RCC 7860 (cell line): ENCODE data around the gene FBXL7.
A peak's percentile ranks its signal among the peaks of the same experiment; 100 is the strongest.

Source experiments
- DNase-seq: peaks from one replicate; pipeline ENCODE4 v3.0.0-alpha.2; 2015; ENCODE audit warnings: low spot score
- FAIRE-seq: peaks from 2 replicates; lab custom pipeline; 2012; peaks lifted over from hg19 to GRCh38; lab: Jason Lieb, UNC

FBXL7 gene

GRCh38 chr5:15702102-15702501 lies 202.1 kb downstream of the FBXL7 start:
- FAIRE-seq (peak; percentile 89), DNase-seq (peak; percentile 80)

- no peak for FAIRE-seq
- no peak for DNase-seq
These were observed 203.9 kb downstream of the FBXL7 start for GRCh38 chr5:15703901-15704300.

GRCh38 chr5:15704397-15704947 lies 204.5 kb downstream of the FBXL7 start:
- DNase-seq (no peak), FAIRE-seq (no peak)

- DNase-seq (no peak), FAIRE-seq (no peak)
These were observed 207.7 kb downstream of the FBXL7 start for GRCh38 chr5:15707631-15708030.

- FAIRE-seq (no peak), DNase-seq (no peak)
These were observed 211.9 kb downstream of the FBXL7 start for GRCh38 chr5:15711892-15712291.

GRCh38 chr5:15715535-15715934 lies 215.6 kb downstream of the FBXL7 start:
- FAIRE-seq = no peak
- no peak for DNase-seq

GRCh38 chr5:15715967-15716366 lies 216.0 kb downstream of the FBXL7 start:
- no peak for DNase-seq
- no peak for FAIRE-seq

- DNase-seq (no peak), FAIRE-seq (peak; percentile 42)
These were observed 217.0 kb downstream of the FBXL7 start for GRCh38 chr5:15717001-15717400.

DNA sequence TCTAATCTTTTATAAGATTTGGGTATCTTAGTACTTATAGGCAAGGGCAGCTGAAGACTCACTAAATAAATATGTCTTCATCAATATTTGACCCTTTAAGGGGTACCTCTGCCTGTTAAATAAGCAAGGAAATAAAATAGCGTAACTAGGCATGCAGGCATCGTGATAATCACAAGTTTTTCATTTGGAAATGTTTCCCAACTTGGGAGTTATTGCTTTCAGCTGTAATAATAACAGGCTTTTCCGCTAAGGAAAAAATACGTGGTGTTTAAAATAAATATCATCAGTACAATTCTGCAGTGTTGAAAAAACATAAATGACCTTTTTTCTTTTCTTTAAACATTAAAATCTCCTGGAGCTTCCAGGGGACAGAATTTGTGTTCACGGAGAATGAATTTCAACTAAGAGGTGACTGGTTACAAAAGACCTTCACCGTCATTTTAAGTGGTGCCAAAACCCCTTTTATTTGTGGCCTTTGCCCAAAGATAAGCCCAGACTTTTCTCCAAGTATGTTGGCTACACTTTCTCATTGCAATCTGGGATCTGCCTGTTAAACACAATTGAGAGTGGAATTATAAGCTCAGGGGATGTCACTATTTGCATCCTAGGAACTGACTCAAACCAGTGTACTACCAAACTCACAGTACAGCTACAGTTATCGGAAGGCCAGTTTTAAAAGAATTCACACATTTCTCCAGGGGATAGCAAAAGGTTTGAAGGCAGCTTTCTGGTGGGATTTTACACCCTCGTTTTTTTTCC lies 218.6 kb downstream of the FBXL7 start:
- FAIRE-seq (no peak), DNase-seq (no peak)

GRCh38 chr5:15719784-15720183 lies 219.8 kb downstream of the FBXL7 start:
- FAIRE-seq = no peak

GRCh38 chr5:15720515-15720914 lies 220.5 kb downstream of the FBXL7 start:
- DNase-seq = no peak
- FAIRE-seq = peak; percentile 72

More at GRCh38 chr5:15719784-15720183, 219.8 kb downstream of the FBXL7 start:
- DNase-seq = no peak

DNA sequence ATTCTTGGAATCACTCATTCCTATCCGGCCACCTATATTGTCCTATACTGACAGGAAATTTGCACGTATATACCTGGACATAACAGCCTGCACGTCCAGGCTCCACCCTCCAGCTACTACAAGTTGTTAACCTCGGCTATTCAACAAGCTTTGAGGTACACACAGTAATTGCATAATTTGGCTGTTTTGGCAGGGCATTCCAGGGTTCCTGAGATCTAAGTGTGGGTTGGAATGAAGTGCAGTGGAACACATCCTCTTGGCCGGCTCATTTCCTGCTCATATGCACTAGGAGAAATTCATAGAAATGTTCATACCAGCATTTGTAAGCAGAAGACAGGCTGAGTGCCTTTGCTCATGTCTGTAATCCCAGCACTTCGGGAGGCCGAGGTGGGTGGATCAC lies 222.3 kb downstream of the FBXL7 start:
- FAIRE-seq (no peak), DNase-seq (no peak)

DNA sequence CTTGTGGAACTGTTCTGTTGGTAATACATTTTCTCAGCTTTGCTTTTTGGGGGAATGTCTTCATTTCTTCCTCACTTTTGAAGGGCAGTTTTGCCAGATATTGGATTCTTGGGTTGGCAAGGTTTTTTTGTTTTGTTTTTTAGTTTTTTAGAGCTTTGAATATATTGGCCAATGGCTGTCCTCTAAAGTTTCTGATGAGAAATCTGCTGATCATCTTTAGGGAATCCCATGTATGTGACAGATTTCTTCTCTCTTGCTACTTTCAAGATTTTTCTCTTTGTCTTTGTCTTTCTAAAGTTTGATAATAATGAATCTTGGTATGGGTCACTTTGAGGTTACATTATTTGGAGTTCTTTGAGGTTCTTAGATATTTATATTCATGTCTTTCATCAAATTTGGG lies 227.4 kb downstream of the FBXL7 start:
- DNase-seq (no peak), FAIRE-seq (no peak)

GRCh38 chr5:15728811-15729210 lies 228.8 kb downstream of the FBXL7 start:
- DNase-seq = no peak
- no peak for FAIRE-seq

GRCh38 chr5:15731699-15732098 lies 231.7 kb downstream of the FBXL7 start:
- no peak for DNase-seq

GRCh38 chr5:15734058-15734457 lies 234.1 kb downstream of the FBXL7 start:
- no peak for FAIRE-seq
- no peak for DNase-seq

More at GRCh38 chr5:15731699-15732098, 231.7 kb downstream of the FBXL7 start:
- no peak for FAIRE-seq

DNA sequence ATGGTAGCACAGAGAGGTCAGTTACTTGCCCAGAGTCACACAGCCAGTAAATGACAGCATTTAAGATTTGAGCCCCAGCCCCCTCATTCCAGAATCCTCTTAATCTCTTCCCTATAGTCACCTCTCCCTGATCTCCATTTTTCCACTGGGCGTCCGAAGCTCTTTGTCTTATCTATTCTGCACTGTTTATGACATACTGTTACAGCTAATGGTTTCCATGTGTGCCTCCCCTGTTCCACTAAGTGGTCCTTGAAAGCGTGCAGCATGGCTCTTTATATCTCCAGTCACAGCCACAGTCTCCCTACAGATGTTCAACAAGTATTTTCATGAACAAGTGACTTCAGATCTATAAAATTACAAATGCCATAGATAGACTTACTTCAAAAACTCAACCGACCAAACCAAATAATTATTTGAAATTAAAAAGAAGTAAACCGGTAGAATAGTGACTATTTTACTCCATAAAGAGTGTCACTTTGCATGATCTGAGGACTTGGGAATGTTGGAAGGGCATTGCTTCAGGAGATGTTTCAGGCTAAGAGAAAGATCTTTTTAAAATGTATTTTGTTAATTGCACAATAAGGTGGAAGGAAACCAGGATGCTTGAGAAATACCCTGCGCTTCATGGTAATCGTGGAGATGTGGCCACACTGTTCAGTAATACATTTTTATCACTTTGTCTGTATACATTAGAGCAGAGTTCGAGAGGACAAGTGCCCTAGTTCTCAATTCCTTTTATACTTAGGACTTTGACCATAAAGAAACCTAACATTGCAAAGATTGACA lies 237.2 kb downstream of the FBXL7 start:
- FAIRE-seq (no peak), DNase-seq (no peak)

DNA sequence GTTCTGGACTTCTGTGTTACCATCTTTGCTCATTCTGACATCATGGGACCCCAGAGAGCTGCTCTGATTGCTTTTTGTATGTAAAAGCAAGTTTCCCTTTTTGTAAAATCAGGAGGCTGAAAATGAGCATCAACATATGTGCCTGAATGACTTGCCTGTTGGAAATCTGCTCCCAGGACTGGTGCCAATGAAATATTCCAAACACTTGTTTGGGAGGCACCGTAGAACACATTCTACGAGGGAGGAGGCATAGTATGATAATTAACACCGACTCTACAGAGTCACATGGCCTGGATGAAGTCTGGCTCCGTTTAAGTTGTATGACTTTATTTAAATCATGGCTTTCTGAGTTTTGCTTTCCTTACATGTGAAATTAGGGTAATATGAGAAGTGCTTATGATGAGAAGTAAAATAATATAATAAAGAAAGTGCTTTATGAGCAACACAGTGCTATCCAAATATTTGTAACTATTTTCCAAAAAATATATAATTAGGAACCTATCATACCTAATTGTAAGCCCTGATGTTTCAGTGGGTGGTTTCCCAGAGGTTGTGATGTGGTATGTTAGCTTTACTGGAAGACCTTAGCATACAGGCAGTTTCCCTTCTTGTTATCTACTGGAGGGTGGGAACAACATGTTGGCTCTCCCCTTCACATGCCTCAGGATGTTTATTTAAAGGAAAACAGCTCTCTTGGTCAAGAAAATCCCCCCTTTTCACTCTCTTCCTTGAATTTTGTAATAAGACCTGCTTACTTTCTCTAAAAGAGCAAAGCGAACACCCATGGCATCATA lies 238.1 kb downstream of the FBXL7 start:
- no peak for FAIRE-seq
- DNase-seq = no peak

DNA sequence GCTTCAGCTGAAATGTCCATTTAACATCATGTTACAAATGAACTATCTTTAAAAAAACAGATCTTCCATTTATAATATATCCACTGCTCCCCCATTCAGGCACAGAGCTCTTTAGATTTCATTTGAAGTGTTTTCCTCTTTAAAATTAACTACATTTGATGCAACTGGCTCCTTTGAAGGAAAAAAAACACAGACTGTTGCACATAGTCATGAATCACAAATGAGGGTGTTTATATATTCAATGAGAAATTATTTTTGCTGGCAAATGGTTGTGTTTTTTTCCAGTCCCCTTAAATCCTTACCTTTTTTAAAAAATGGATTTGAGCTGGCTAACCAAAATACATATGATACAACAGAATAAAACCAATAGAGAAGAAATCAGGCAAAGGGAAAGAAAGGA lies 240.4 kb downstream of the FBXL7 start:
- no peak for FAIRE-seq
- DNase-seq = no peak

DNA sequence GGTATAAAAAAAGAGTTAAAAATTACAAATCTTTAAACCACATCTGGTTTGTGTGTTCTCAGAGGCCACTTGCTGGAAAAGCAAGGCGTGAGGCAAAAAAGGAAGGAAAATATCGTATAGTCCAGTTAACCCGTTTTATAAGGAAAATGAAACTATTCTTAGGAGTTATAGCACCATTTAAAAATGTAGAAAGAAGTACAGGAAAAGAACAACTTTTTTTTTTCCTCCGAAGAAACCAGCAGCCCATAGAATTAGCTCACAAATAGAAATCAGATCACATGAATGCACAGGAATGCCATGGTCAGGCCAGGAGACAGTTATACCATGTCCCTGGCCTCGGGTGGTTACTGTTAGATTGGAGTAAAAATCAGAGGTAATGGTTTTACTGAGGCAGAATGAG lies 241.6 kb downstream of the FBXL7 start:
- DNase-seq = no peak

DNA sequence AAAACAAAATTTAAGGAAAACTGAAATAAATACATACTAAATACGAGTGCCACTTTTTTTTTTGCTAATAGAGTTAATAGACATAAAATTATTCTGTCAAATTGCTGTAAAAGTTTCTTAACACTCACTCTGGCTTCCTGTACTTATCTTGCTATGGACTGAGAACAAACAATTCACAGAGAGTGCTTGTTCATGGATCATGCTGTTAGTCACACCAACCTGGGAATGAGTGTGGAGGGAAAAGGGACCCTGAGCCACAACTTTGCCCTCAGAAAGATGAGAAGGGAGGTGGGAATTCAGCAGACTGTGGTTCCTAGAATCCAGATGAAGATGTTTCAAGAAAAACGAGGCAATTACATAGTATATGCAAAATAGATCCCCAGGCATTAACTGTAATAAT lies 246.9 kb downstream of the FBXL7 start:
- FAIRE-seq (no peak), DNase-seq (no peak)

More for the DNA sequence above, 241.6 kb downstream of the FBXL7 start:
- FAIRE-seq = no peak
